NCI-H774 (cell line): ENCODE data around the gene FTSJ3.
"Not testable (repeated sequence)": the region's sequence is repeated elsewhere in the genome, so short reads cannot be mapped to it uniquely, and the experiment has no call there.

Experiments
- DNase-seq: peaks from one replicate; lab custom pipeline; 2025; lab: John Stamatoyannopoulos, UW

The FTSJ3 gene, protein sequence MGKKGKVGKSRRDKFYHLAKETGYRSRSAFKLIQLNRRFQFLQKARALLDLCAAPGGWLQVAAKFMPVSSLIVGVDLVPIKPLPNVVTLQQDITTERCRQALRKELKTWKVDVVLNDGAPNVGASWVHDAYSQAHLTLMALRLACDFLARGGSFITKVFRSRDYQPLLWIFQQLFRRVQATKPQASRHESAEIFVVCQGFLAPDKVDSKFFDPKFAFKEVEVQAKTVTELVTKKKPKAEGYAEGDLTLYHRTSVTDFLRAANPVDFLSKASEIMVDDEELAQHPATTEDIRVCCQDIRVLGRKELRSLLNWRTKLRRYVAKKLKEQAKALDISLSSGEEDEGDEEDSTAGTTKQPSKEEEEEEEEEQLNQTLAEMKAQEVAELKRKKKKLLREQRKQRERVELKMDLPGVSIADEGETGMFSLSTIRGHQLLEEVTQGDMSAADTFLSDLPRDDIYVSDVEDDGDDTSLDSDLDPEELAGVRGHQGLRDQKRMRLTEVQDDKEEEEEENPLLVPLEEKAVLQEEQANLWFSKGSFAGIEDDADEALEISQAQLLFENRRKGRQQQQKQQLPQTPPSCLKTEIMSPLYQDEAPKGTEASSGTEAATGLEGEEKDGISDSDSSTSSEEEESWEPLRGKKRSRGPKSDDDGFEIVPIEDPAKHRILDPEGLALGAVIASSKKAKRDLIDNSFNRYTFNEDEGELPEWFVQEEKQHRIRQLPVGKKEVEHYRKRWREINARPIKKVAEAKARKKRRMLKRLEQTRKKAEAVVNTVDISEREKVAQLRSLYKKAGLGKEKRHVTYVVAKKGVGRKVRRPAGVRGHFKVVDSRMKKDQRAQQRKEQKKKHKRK

DNA sequence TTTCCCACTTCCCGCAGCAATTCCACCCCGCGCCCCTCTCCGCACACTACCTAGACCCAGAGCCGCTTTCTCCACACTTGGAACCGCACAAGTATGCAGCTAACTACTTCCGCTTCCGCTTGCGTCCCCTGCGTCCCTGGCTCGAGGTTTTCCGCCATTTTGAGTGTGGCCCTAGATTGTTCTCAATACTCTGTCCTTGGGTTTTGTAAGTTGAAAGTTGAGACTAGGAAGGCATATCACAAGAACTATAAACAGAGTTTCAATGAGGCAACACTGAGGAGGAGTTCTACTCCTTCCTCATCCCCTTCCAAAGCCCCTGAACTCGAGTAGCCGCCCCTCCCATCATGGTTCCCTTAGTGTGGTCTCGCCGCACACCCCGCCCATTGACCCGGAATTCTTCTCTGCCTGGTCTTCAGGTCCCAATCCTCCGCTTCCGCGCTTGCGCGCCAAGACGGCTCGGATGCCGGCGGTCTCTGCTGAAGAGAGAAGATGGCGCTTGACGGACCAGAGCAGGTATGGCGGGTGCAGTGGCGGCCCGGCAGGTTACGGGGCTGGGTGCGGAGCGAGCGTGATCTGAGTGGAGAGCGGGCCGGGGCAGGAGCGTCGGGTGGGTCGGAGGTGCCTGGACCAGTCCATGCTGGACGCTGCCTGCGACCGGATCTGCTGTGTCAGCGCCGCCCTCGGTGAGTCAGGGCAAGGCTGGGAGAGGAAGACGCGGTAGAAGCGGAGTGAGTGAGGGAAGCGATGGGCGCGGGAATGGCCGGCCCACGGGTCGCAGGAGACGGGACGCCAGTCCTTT lies at the start of gene FTSJ3, which contains the start of gene PSMC5:
Gene FTSJ3, minus strand, starts transcription at position 662 of the 799 bp plus-strand sequence. CDS start 761 bp downstream, outside the sequence.
Gene PSMC5, plus strand, starts transcription at position 430 of the 799 bp plus-strand sequence. Its CDS starts 60 bp downstream, at position 490.
- DNase-seq = peak; percentile 97

DNA sequence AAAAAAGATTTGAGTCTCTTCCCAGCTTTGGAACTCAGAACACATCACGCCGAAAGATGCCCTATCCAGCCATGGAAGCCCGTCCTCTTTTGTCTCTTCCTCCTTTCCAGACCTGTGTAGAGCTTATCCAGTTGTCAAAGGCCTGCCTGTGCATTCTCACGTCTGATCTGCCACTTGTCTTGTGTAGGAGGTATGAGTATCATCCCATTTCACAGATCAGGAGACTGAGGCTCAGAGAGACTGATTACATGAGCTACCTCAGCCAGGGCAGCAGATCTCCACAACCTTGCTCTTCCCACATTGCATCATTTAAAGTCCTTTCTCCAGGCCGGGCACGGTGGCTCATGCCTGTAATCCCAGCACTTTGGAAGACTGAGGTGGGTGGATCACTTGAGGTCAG lies 47.2 kb upstream of the FTSJ3 start:
- not testable (repeated sequence) for DNase-seq

DNA sequence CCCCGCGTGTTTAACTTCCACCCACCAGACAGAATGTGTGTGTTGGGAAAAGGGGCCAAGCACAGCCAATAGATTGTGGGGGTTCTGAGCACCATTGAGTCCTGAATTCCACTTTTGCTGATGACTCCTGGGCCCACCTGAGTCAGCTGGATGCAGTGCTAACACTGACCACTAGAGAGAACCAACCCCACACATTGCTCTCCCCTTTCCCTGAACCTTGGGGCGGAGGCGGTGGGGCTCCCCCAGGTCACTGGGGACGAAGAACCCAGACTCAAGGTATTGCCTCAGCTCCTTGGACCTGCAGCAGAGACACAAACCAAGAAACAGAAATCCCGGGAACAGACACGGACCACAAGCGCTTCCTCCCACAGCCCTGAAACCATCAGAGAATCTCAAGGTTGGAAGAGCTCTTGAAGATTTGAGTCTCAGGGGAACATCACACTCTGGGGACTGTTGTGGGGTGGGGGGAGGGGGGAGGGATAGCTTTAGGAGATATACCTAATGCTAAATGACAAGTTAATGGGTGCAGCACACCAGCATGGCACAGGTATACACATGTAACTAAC lies 46.7 kb upstream of the FTSJ3 start:
- DNase-seq = not testable (repeated sequence)

DNA sequence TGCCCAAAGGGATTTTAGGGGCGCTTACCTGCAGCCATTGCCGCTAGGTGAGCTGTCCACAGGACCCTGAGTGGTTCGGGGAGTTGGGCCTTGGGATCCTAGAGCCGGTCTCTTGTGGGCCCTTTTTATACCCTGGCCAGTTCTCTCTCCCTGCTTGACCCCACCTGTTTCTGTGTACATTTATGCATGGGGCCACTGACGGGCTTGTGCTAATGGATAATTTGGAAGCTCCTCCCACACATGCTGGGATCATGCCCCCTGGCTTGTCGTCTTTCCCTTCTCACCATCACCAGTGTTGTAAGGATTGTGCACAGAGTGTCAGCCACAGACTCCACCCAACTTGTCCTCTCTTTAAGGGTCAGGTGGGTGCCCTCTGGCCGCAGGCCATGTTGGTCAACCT lies 46.1 kb upstream of the FTSJ3 start, which contains the start of gene CSH2:
Gene CSH2, minus strand, starts transcription at position 101 of the 400 bp plus-strand sequence. Its CDS starts 63 bp downstream, at position 38.
- DNase-seq = not testable (repeated sequence)

DNA sequence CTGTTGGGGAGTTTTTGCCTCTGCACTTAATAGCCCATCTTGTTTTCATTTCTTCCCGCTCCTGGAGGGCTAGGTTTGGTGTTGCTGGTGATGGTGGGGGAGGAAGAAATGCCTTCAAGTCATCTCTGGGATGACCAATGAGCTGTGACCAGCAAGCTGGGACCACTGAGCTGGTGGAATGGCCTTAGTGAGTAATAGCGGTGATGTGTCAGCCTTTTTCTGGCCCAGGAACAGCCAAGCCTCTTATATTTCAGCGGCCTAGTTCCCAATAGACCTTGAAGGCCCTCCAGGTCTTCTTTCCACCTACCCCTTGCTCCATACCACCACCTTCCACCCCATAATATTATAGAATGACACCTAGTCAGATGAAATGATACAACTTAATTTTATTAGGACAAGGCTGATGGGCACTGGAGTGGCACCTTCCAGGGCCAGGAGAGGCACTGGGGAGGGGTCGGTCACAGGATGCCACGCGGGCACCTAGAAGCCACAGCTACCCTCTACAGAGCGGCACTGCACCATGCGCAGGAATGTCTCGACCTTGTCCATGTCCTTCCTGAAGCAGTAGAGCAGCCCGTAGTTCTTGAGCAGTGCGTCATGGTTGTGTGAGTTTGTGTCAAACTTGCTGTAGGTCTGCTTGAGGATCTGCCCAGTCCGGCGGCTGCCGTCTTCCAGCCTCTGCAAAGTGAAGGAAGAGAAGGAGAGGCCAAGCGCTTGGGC lies 44.3 kb upstream of the FTSJ3 start:
- not testable (repeated sequence) for DNase-seq

DNA sequence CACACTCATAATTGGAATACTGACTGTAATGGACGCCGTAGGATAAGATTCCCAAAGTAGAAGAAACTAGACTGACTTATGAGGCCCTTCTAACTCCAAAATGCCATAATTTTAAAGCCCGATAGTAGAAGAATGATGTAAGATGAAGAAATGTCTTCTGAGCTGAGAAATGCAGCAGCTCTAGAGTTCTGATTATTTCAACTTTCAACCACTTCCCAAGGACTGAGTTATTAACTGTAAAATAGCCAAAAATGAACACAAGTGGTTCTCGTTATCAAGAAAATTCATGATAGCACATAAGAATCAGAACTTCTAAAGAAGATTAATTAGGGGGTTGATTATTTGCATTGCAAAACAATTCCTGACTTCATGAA lies 42.8 kb upstream of the FTSJ3 start:
- not testable (repeated sequence) for DNase-seq

DNA sequence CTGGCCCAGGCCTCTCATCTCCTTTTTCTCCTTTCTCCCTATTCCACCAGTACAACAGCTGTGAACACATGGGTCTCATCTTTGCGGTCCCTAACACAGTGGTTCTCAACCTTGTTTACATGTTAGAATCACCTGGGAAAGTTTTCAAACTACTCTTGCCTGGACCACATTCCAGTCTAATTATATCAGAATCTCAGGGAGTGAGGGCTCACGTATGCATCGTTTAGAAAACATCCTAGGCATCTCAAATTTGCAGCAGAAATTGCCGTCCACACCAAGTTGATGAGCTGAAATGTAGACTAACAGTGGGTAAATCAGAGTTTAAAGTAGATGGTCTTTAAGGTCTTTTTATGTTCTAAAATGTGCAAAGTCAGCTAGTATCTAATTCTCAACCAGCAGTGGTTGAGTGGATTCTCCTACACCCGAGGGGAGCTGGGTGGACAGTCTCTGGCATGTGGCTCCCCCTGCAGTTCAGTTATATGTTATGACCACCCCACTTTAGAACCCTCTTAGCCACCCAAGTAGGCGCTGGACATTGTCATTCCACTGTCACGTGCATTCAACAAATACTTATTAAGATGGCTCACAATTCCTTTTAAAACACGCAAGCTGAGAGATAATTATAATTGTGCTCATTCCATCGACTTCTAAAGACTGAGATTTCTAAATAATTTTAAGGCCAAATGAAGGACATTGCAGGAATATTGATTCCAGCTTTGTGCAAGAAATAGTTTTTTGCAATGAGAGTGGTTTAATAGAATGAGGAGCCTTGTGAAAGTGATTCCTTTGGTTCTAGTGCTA lies 42.2 kb upstream of the FTSJ3 start:
- DNase-seq = not testable (repeated sequence)

DNA sequence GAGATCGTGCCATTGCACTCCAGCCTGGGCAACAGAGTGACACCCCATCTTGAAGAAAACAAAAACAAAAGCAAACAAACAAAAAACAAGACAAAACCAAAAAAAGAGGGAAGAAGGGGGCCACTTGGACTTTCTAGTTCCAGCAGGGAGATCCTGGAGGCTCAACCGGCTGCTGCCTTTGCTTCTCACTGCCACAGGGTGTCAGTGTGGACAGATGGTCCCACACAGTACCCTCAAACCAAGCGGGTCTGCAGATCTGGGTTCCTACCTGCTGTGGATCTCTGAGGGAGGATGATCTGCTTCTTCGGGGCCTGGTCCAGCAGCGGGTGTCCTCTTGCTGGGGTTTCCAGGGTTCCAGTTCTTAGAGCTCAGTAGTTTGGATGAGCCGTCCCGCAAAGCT lies 39.2 kb upstream of the FTSJ3 start:
- DNase-seq = not testable (repeated sequence)

DNA sequence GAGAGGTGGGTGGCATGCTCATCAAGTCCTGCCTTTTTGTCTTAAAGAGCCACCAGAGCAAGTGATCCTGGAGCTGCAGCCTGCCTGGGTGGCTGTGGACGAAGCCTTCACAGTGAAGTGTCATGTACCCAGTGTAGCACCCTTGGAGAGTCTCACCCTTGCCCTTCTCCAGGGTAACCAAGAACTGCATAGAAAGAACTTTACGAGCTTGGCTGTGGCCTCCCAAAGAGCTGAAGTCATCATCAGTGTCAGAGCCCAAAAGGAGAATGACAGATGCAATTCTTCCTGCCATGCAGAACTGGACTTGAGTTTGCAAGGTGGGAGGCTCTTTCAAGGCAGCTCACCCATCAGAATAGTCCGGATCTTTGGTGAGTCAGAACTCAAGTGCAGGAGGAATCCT lies 31.8 kb upstream of the FTSJ3 start:
- no peak for DNase-seq

DNA sequence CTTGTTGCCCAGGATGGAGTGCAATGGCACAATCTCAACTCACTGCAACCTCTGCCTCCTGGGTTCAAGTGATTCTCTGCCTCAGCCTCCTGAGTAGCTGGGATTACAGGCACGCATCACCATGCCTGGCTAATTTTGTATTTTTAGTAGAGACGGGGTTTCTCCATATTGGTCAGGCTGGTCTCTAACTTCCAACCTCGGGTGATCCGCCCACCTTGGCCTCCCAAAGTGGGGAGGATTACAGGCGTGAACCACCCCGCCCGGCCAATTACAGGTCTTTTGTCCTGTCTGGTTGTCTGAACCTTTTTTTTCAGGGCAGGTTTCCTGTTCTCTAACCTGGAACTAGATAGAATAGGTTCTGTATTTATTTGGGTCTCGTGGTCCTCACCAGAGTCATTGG lies 29.0 kb upstream of the FTSJ3 start:
- not testable (repeated sequence) for DNase-seq

DNA sequence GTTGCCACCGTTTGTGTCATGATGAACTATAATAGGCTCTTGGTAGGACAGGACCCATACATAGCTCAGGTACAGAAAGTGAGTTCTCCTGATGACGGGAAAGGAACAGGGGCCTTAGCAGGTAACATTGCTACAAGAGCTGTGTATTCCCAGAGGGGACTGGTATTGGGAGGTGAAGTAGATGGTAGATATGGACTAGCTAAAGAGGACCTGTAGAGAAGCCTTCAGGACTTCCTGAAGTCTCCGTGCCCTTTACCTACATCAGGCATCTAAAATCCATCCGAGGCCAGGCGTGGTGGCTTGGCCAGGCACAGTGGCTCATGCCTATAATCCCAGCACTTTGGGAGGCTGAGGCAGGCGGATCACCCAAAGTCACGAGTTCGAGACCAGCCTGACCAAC lies 27.7 kb upstream of the FTSJ3 start:
- DNase-seq = no peak

DNA sequence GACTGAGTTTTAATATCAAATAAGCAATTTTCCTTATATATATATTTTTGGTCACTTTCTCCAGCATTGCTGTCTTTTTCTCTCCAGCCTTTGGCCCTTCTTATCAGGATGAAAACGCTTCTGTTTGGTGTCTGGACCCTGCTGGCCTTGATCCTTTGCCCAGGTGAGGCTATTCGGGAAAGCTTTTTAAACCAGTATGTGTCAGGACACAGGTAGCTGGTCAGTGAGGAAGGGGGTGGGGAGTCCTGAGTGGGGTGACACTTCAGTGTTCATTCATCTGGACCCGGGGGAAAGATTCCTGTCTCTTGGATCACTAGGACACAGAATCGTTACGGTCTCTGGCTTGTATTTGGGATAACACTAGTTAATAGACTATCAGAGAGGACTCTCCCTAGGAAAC lies 27.2 kb upstream of the FTSJ3 start:
- DNase-seq = no peak

DNA sequence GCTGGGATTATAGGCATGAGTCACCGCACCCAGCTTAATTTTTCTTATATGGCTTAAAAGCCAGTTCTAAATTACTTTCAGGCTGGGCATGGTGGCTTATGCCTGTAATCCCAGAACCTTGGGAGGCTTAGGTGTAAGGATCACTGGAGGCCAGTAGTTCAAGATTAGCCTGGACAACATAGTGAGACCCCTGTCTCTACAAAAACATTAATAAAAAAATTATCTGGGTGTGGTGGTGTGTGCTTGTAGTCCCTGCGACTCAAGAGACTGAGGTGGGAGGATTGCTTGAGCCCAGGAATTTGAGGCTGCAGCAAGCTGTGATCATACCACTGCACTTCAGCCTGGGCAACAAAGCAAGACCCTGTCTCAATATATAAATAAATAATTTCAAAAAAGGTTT lies 25.8 kb upstream of the FTSJ3 start:
- DNase-seq = no peak

DNA sequence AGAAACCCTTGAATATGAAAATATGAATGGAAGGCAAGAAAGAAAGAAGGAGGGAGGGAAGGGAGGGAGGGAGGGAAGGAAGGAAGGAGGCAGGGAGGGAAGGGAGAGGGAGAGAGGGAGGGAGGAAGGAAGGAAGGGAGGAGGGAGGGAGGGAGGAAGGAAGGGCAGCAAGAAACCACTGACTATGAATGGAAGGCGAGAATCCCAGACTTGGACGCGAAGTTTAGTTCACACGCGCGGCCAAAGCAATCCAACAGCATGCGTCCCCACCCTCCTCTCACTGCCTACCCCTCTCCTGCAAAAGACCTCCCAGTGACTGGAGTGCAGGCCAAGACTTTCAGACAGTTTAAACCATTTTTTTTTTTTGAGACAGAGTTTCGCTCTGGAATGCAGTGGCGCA lies 22.9 kb upstream of the FTSJ3 start:
- no peak for DNase-seq

DNA sequence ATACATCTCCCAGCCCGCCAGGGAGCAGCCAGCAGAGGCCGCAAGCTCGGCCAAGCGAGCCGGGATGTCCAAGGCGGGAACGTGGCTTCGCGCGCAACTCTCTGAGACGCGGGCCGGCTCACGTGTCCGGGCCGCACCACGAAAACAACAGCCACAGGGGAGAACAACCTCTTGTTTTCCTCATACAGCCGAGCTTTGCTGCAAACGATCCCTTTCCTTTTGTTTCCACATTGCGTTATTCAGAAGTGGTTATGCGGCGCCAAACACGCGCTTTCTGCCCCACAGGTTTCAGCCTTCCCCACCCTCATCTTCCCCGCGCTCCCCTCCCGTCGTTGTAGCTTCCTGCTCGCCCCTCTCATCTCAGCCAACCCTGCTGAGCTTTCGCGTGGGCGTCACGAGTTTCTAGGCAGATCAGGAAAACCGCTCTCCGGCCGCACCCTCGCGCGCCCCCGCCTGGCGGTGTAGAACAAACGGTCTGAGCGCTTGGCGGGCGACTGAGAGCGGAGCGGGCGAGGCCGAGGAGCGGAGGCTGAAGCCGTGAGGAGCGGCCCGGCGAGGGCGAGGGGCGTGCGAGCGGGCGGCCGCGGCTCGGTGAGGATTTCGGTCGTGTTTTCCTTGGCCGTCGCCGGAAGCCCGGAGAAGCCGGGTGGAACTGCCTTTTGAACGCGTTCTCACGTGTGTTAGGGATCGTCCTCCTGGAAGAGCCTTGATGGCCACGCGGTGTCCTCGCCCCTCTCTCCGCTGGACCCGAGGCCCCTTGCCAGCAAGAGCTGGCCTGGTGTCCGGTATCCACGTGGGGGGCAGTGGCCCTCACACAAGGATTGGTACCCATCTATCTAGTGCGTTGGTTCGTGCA lies 21.6 kb upstream of the FTSJ3 start:
- DNase-seq = peak; percentile 30

DNA sequence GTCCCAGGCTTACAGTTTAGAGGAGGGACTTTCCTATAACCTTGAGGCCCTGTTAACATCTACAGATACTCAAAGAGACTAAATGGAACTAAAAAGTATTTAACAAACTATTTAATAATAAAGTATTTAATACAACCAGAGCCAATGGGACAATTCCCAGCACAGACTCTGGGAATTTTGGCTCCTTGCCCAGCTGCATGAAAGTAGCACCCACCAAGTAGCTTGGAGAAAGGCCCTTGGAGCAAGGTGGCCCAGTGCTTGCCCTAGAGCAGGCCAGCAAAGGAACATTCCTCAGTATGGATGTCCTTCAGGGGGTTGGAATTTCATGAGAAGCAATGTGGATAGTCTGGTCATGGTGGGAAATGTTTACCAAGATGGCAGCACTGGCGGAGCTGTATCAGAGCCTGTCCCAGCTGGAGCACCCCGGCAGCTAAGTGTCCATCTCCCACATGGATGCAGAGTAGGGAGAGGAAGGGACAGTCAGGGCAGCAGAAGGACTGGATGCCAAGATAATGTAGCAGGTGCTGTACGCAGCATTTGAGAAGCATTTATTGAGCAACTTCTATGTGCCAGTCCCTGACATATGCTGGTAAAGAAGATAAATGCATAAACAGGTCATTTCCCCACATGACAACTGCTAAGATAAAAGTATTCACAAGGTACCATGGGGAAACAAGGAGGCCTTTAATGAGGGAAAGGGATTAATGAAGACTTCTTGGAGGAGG lies 20.2 kb upstream of the FTSJ3 start:
- no peak for DNase-seq

DNA sequence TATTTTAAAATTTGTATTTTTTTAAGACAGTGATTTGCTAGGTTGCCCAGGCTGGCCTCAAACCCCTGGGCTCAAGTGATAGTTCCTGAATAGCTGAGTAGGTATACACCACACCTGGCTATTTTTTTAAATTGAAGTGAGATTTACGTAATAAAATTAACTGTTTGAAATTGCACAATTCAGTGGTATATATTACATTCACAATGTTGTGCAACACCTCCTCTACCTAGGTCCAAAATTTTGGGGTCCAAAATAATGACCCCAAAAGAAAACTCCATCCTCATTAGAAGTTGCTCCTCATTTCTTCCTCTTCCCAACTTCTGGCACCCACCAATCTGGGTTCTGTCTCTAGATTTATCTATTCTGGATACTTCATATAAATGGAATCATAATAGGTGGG lies 18.0 kb upstream of the FTSJ3 start:
- DNase-seq = no peak

DNA sequence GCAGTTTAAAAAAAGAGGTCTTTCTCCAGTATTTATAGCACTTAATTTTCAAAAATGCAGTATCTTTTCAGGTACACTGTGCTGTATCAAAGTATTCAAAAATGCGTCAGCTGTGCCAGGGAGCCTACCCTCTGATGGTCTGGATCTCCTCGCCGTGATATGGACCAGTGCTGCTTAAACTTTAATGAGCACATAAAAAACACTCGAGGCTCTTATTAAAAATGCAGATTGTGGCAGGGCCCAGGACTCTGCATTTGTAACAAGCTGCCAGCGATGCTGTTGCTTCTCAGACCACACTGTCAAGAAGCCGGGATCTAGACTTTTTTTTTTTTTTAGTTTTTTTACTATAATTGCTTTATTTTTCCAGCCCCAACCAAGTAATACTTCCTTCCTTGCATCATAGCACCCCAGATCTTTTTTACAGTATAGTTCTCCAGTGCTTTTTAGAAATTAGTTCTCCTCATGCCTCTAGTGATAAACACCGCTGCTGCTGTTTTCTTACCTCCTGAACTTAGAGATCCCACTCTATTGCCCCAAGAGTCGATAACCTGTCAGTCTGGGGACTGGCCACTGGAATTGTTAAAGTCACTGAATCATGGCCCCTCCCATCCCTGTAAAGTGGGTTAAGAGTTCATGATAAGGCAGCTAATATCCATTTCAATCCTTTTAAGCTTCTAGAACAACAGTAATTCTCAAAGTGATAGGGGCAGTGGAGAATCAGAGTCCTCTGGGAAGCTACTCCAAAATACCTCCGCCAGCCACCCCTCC lies 16.6 kb upstream of the FTSJ3 start:
- no peak for DNase-seq
